Endothelial cell of umbilical vein (primary cell): Measurements from ENCODE around the gene USP16. TPM values are rescaled to one million over a fixed set of nuclear protein-coding genes. Genes with fewer than 3 reads are reported as not detected.

Source experiments
- BruUV-seq: library from RNA; stranded (reverse); fragments of 400-500 nt; replicated peaks from 2 replicates; lab custom pipeline; 2021; lab: Mats Ljungman, UMichigan
- CTCF ChIA-PET: fragments of 300-600, 350-600 bp; sonication (Branson Sonifier 250); formaldehyde crosslinking; loops from one replicate; lab custom pipeline; 2021; ENCODE audit warnings: antibody characterized with exemption, inconsistent platforms; lab: Charles Lee
- POLR2A ChIA-PET: fragments of 300-600, 350-600 bp; sonication (Branson Sonifier 250); formaldehyde crosslinking; loops from one replicate; lab custom pipeline; 2021; ENCODE audit warnings: antibody characterized with exemption, inconsistent platforms; lab: Charles Lee
- DNase-seq: peaks from one replicate; pipeline ENCODE4 v3.0.0-alpha.2; 2011; ENCODE audit warnings: low read depth, low spot score
- FAIRE-seq: peaks from 2 replicates; lab custom pipeline; 2011; peaks lifted over from hg19 to GRCh38; lab: Jason Lieb, UNC
- H2AFZ ChIP-seq: 2 replicates; pipeline ENCODE4 v1.6.0; 2012; ENCODE audit warnings: low read depth, low read length, control low read depth, inconsistent platforms
- H3K27ac ChIP-seq: 2 replicates; pipeline ENCODE4 v1.5.1; 2011; ENCODE audit warnings: low read depth, mild to moderate bottlenecking, control low read depth, low read length, moderate library complexity; ENCODE audit not compliant: insufficient read depth
- H3K27me3 ChIP-seq, 2 experiments: 2 replicates each; pipeline versions ENCODE4 v1.6.0 to v1.6.1; 2011; ENCODE audit warnings: low read length in 2 of 2, mixed read lengths in 1 of 2; ENCODE audit not compliant: control insufficient read depth in 2 of 2, insufficient read depth in 2 of 2
- H3K36me3 ChIP-seq, 2 experiments: 2 replicates in 1 of 2; 3 replicates in 1 of 2; pipeline ENCODE4 v1.5.1; 2011; ENCODE audit warnings: low read length in 2 of 2, mild to moderate bottlenecking in 1 of 2, moderate library complexity in 1 of 2; ENCODE audit not compliant: control insufficient read depth in 2 of 2, insufficient read depth in 2 of 2; ENCODE audit errors: extremely low read depth in 1 of 2
- H3K4me1 ChIP-seq: 3 replicates; pipeline ENCODE4 v1.5.1; 2011; ENCODE audit warnings: mild to moderate bottlenecking, low read length; ENCODE audit not compliant: control insufficient read depth, insufficient read depth; ENCODE audit errors: extremely low read depth
- H3K4me2 ChIP-seq: 2 replicates; pipeline ENCODE4 v1.6.1; 2011; ENCODE audit warnings: low read length, control low read depth, mixed read lengths; ENCODE audit not compliant: insufficient read depth
- H3K4me3 ChIP-seq, 3 experiments: fragments of 200-600 bp in 1 of 3; sonication (generic), shearing (Covaris generic) in 1 of 3; replicated peaks in 1 of 3; 2 replicates each; pipeline ENCODE4 v1.5.1; 2011 to 2016; ENCODE audit warnings: control low read depth in 3 of 3, low read length in 3 of 3, mild to moderate bottlenecking in 2 of 3, inconsistent platforms in 1 of 3, low read depth in 1 of 3, moderate library complexity in 1 of 3; ENCODE audit not compliant: insufficient read depth in 1 of 3
- H3K79me2 ChIP-seq: 2 replicates; pipeline ENCODE4 v1.6.0; 2012; ENCODE audit warnings: low read length, inconsistent platforms; ENCODE audit not compliant: control insufficient read depth, insufficient read depth
- H3K9ac ChIP-seq: replicated peaks from 2 replicates; pipeline ENCODE3; 2011; ENCODE audit warnings: low read length, control low read depth; ENCODE audit not compliant: insufficient read depth; ENCODE audit errors: extremely low read depth
- H3K9me1 ChIP-seq: replicated peaks from 3 replicates; pipeline ENCODE4 v1.6.0; 2011; ENCODE audit warnings: mild to moderate bottlenecking, low read length; ENCODE audit not compliant: control insufficient read depth, insufficient read depth; ENCODE audit errors: extremely low read depth
- H3K9me3 ChIP-seq: replicated peaks from 2 replicates; pipeline ENCODE4 v1.5.1; 2012; ENCODE audit warnings: low read length, inconsistent platforms; ENCODE audit not compliant: control insufficient read depth, insufficient read depth
- H4K20me1 ChIP-seq: replicated peaks from 2 replicates; pipeline ENCODE3; 2011; ENCODE audit warnings: mild to moderate bottlenecking, low read length; ENCODE audit not compliant: control insufficient read depth, insufficient read depth; ENCODE audit errors: extremely low read depth
- CTCF ChIP-seq, 2 donors: IDR thresholded peaks; 1 replicate in 1 of 2; 2 replicates in 1 of 2; pipeline ENCODE4 v1.5.1; 2011; ENCODE audit warnings: low read length in 2 of 2, mild to moderate bottlenecking in 2 of 2, moderate library complexity in 2 of 2, control low read depth in 1 of 2, inconsistent platforms in 1 of 2, low read depth in 1 of 2; ENCODE audit not compliant: insufficient read depth in 1 of 2; ENCODE audit errors: extremely low read depth in 1 of 2
- EZH2 ChIP-seq: IDR thresholded peaks from 2 replicates; pipeline ENCODE4 v1.6.1; 2012; ENCODE audit warnings: borderline replicate concordance, low read depth, mild to moderate bottlenecking, moderate library complexity, low read length, inconsistent platforms; ENCODE audit not compliant: severe bottlenecking
- FOS ChIP-seq: IDR thresholded peaks from 2 replicates; pipeline ENCODE4 v1.6.1; 2011; ENCODE audit warnings: mild to moderate bottlenecking, low read length, moderate library complexity, borderline replicate concordance; ENCODE audit not compliant: insufficient read depth
- GATA2 ChIP-seq: IDR thresholded peaks from 2 replicates; pipeline ENCODE4 v1.7.0; 2011; ENCODE audit warnings: low read depth, mild to moderate bottlenecking, moderate library complexity, mixed read lengths, low read length; ENCODE audit not compliant: insufficient read length, insufficient read depth
- JUN ChIP-seq: IDR thresholded peaks from 2 replicates; pipeline ENCODE4 v1.6.1; 2011; ENCODE audit warnings: borderline replicate concordance, low read depth; ENCODE audit not compliant: insufficient read length, insufficient read depth
- MAX ChIP-seq: IDR thresholded peaks from 2 replicates; pipeline ENCODE4 v1.6.1; 2011; ENCODE audit not compliant: insufficient read depth, insufficient read length
- MYC ChIP-seq: IDR thresholded peaks from one replicate; pipeline ENCODE4 v1.6.1; 2011; ENCODE audit warnings: mild to moderate bottlenecking, low read depth, low read length
- POLR2A ChIP-seq: IDR thresholded peaks from 2 replicates; pipeline ENCODE4 v1.6.1; 2012; ENCODE audit warnings: low read depth, mild to moderate bottlenecking, control low read depth, low read length
- POLR2AphosphoS5 ChIP-seq: IDR thresholded peaks from 2 replicates; pipeline ENCODE4 v1.6.1; 2012; ENCODE audit warnings: low read depth, mild to moderate bottlenecking, control low read depth, low read length, moderate library complexity; ENCODE audit not compliant: insufficient read depth
- dilution Hi-C: fragments of 300-500 bp; cut with MboI; formaldehyde crosslinking; loops from one replicate; pipeline ENCODE4 v1.15.0; 2019; ENCODE audit warnings: low sequenced_read_pairs; ENCODE audit not compliant: extremely low pct_ligation_motif_present
- intact Hi-C: fragments of 100-400 bp; cut with micrococcal nuclease; formaldehyde crosslinking; loops from one replicate; pipeline ENCODE4 v1.10.0; 2022
- polyA plus RNA-seq, 4 experiments: library from polyadenylated mRNA; depleted of rRNA in 3 of 4; stranded (reverse) in 3 of 4; unstranded in 1 of 4; fragments of >200 nt; gene quantifications; 2 replicates each; pipeline versions ENCODE4 v1.2.1 to v1.2.3, GENCODE V29; 2011 to 2012; ENCODE audit warnings: missing spikeins in 1 of 4
- total RNA-seq: library from RNA; stranded (reverse); gene quantifications from 2 replicates; pipeline ENCODE4 v1.2.3, GENCODE V29; 2021

Gene USP16
- total and polyA plus RNA-seq, 2 donors (not counting 3 experiments of a cell fraction or from before 2014, with no cell fraction given) = 5.9 to 31.3 TPM

GRCh38 chr21:28979092-28979491 lies 45.4 kb upstream of the USP16 start:
- intact Hi-C loops (no loop called here), dilution Hi-C loops (no loop called here)
- Histone ChIP-seq H3K27me3 (no peaks in the 10 kb centered on the region), H3K79me2 (peaks cover 2% of the 10 kb centered on the region), H3K9me1 (no peaks in the 10 kb centered on the region), H3K27ac (no peak overlapping the region), H3K4me3 (no peak overlapping the region), H3K4me2 (no peak overlapping the region), H3K9me3 (no peaks in the 10 kb centered on the region), H4K20me1 (peaks cover 2% of the 10 kb centered on the region), H2AFZ (no peak overlapping the region), H3K36me3 (peaks cover 5 to 12% of the 10 kb centered on the region in 2 experiments), H3K9ac (no peak overlapping the region), H3K4me1 (no peaks in the 10 kb centered on the region)
- no TSS peak for BruUV-seq
- FAIRE-seq (no peak), DNase-seq (no peak)
- POLR2A ChIA-PET = no interaction called here
- TF ChIP-seq MYC (no peak), JUN (no peak), CTCF (IDR thresholded peaks at IDR 0.05; ENCODE audit: extremely low read depth in 1 of 2, insufficient read depth in 1 of 2, low read depth in 1 of 2, low read length in 2 of 2) (no peak), POLR2AphosphoS5 (no peak), POLR2A (no peak), EZH2 (no peak), GATA2 (no peak), FOS (no peak), MAX (no peak)
- CTCF ChIA-PET = no interaction called here
